Measurements from ENCODE around the gene GRM5.

GRCh38 chr11:89021339-89021738 lies 44.4 kb downstream of the GRM5 start:
- no peak for TF ChIP-seq CTCF (IDR thresholded peaks at IDR 0.05; ENCODE audit: low read length)
- TF ChIP-seq EZH2 (IDR thresholded peaks at IDR 0.05; ENCODE audit: borderline replicate concordance, low read length): no peak
